ENCODE data around the gene MROH9. TPM values are rescaled to one million over a fixed set of nuclear protein-coding genes. Genes with fewer than 3 reads are reported as not detected.

MROH9 gene
- total and polyA plus RNA-seq, 2 of the 13 experiments (the other 11 are each of a cell fraction or from before 2014, with no cell fraction given): not detected

DNA sequence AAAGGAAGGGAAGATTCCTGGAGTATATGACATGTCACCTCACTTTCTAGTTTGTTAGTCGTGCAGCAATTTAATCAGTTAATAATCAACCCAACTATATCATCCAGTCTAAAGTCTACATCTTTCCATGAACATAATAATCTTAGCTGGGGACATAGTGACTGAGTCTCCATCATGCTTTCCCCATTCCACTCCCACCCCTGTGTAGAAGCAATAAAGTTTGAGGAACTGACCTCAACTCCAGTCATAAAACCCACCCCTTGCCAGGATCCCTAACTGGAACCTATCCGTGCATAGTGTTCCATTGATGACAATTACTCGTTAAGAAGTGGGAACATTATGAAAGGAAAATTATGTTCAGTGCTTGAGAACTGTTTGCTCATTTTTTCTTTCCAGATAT, 48.9 kb upstream of the MROH9 start (continued):
- TF ChIP-seq, protein P1, sequence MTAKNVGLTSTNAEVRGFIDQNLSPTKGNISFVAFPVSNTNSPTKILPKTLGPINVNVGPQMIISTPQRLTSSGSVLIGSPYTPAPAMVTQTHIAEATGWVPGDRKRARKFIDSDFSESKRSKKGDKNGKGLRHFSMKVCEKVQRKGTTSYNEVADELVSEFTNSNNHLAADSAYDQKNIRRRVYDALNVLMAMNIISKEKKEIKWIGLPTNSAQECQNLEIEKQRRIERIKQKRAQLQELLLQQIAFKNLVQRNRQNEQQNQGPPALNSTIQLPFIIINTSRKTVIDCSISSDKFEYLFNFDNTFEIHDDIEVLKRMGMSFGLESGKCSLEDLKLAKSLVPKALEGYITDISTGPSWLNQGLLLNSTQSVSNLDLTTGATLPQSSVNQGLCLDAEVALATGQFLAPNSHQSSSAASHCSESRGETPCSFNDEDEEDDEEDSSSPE (CRISPR knock-in tag; IDR thresholded peaks at IDR 0.05): no peak
- TF ChIP-seq ZNF792 (CRISPR knock-in tag; IDR thresholded peaks at IDR 0.05) (no peak), ZBTB8A (CRISPR knock-in tag; IDR thresholded peaks at IDR 0.05; ENCODE audit: borderline replicate concordance, low read depth) (no peak), ZNF350 (CRISPR knock-in tag; IDR thresholded peaks at IDR 0.05; ENCODE audit: borderline replicate concordance, low read depth) (no peak), ZNF629 (CRISPR knock-in tag; conservative IDR thresholded peaks at IDR 0.05) (no peak), ZNF180 (CRISPR knock-in tag; IDR thresholded peaks at IDR 0.05; ENCODE audit: borderline replicate concordance, low read depth) (no peak), ZNF772 (CRISPR knock-in tag; IDR thresholded peaks at IDR 0.05) (no peak)

DNA sequence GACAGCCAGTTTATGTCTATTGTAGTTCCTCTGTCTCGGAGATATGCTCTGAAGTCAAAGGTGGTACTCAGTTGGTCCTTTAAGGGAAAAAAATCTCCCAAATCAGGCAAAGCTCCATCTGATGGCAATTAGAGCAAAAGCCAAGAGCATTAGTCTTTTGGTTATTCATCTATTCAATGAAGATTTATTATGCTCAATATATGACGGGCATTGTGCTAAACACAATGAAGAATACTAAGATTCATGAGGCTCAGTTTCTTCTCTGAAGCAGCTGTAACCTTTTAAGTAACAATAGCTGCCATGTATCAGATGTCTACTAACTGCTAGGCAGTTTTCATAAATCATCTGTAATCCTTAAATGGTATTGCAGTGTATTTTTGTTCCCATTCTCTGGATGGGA, 47.6 kb upstream of the MROH9 start:
- in situ Hi-C loops (cut with HindIII; ENCODE audit: extremely low pct_ligation_motif_present, low pct_unique_long_range_greater_than_20kb): no loop called here
- Histone ChIP-seq H3K27me3 (ENCODE audit: control insufficient read depth in 1 of 2, insufficient read depth in 2 of 2, low read length in 2 of 2) (no peaks in the 10 kb centered on the region), H3K4me3 (replicated peaks in 1 of 3; ENCODE audit: insufficient read depth in 1 of 3, low read depth in 2 of 3, low read length in 3 of 3) (no peak overlapping the region), H3K36me3 (replicated peaks in 1 of 2; ENCODE audit: control insufficient read depth in 1 of 2, insufficient read depth in 2 of 2, low read length in 2 of 2) (no peaks in the 10 kb centered on the region), H3K4me1 (ENCODE audit: insufficient read depth, low read length) (no peaks in the 10 kb centered on the region), H4K20me1 (ENCODE audit: insufficient read depth, low read length) (no peaks in the 10 kb centered on the region), H3K4me2 (ENCODE audit: low read depth, low read length) (no peak overlapping the region), H3K79me2 (ENCODE audit: insufficient read depth, low read length) (no peaks in the 10 kb centered on the region), H3K27ac (ENCODE audit: extremely low read length, insufficient read depth, low read length) (no peak overlapping the region), H2AFZ (ENCODE audit: low read length) (no peak overlapping the region), H3K9me3 (ENCODE audit: low read length) (no peaks in the 10 kb centered on the region), H3K9ac (ENCODE audit: insufficient read depth, low read depth, low read length) (no peak overlapping the region)
- CTCF ChIA-PET (ENCODE audit: low intra/inter-chr PET ratio, low total read pairs): no interaction called here
- BruUV-seq (replicated peaks): no TSS peak
- ATAC-seq: no peak
- WGBS (ENCODE audit: low lambda C conversion rate): 88% methylated on average over 2 of the region's 2 CpGs
- FAIRE-seq: no peak
- DNase-seq (ENCODE audit: low spot score): no peak
- POLR2A ChIA-PET: no interaction called here
- intact Hi-C loops (cut with micrococcal nuclease; ENCODE audit: unreplicated experiment): no loop called here
- TF ChIP-seq, protein P2, sequence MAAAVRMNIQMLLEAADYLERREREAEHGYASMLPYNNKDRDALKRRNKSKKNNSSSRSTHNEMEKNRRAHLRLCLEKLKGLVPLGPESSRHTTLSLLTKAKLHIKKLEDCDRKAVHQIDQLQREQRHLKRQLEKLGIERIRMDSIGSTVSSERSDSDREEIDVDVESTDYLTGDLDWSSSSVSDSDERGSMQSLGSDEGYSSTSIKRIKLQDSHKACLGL (CRISPR knock-in tag; IDR thresholded peaks at IDR 0.05): no peak
- TF ChIP-seq JUNB (CRISPR knock-in tag; IDR thresholded peaks at IDR 0.05; ENCODE audit: borderline replicate concordance): no peak
- no peak for TF ChIP-seq ZFYVE20 (CRISPR knock-in tag; IDR thresholded peaks at IDR 0.05; ENCODE audit: borderline replicate concordance, low read depth)
- TF ChIP-seq, protein P3, sequence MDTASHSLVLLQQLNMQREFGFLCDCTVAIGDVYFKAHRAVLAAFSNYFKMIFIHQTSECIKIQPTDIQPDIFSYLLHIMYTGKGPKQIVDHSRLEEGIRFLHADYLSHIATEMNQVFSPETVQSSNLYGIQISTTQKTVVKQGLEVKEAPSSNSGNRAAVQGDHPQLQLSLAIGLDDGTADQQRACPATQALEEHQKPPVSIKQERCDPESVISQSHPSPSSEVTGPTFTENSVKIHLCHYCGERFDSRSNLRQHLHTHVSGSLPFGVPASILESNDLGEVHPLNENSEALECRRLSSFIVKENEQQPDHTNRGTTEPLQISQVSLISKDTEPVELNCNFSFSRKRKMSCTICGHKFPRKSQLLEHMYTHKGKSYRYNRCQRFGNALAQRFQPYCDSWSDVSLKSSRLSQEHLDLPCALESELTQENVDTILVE (CRISPR knock-in tag; IDR thresholded peaks at IDR 0.05): no peak
- no peak for TF ChIP-seq ZNF720 (CRISPR knock-in tag; IDR thresholded peaks at IDR 0.05)
- TF ChIP-seq ZNF431 (CRISPR knock-in tag; IDR thresholded peaks at IDR 0.05; ENCODE audit: borderline replicate concordance, low read depth): no peak
- no peak for TF ChIP-seq CBFB (CRISPR knock-in tag; IDR thresholded peaks at IDR 0.05)
- TF ChIP-seq EED (CRISPR knock-in tag; IDR thresholded peaks at IDR 0.05): no peak
- TF ChIP-seq YY1 (IDR thresholded peaks at IDR 0.05; ENCODE audit: insufficient read depth, insufficient replicate concordance, low read depth, low read length): no peak
- no peak for TF ChIP-seq ZNF839 (CRISPR knock-in tag; IDR thresholded peaks at IDR 0.05; ENCODE audit: borderline replicate concordance)
- no peak for TF ChIP-seq ETV6 (CRISPR knock-in tag; conservative IDR thresholded peaks at IDR 0.05)
- TF ChIP-seq ZNF569 (CRISPR knock-in tag; IDR thresholded peaks at IDR 0.05; ENCODE audit: borderline replicate concordance): no peak
- no peak for TF ChIP-seq MAFG (CRISPR knock-in tag; IDR thresholded peaks at IDR 0.05)
- TF ChIP-seq, protein P4, sequence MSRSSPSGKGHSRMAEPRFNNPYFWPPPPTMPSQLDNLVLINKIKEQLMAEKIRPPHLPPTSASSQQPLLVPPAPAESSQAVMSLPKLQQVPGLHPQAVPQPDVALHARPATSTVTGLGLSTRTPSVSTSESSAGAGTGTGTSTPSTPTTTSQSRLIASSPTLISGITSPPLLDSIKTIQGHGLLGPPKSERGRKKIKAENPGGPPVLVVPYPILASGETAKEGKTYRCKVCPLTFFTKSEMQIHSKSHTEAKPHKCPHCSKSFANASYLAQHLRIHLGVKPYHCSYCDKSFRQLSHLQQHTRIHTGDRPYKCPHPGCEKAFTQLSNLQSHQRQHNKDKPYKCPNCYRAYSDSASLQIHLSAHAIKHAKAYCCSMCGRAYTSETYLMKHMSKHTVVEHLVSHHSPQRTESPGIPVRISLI (CRISPR knock-in tag; IDR thresholded peaks at IDR 0.05; ENCODE audit: borderline replicate concordance): no peak
- TF ChIP-seq ZNF441 (CRISPR knock-in tag; IDR thresholded peaks at IDR 0.05; ENCODE audit: borderline replicate concordance): no peak
